Liver (tissue), 9 donors: ENCODE results near the gene CD200R1L. TPM values are rescaled to one million over a fixed set of nuclear protein-coding genes. Genes with fewer than 3 reads are reported as not detected.

ENCODE experiments used
- DNase-seq: peaks from one replicate; pipeline ENCODE4 v3.0.0-alpha.2; 2017; ENCODE audit warnings: low spot score
- H3K27ac ChIP-seq, 2 donors: one replicate each; pipeline ENCODE4 v1.7.0; 2013; ENCODE audit warnings: inconsistent platforms in 2 of 2, low read length in 2 of 2, control low read depth in 1 of 2, low read depth in 1 of 2, mild to moderate bottlenecking in 1 of 2
- H3K27me3 ChIP-seq, 4 donors: one replicate each; pipeline versions ENCODE4 v1.6.1 to v1.7.0; 2013; ENCODE audit warnings: low read length in 3 of 4, inconsistent platforms in 1 of 4, mild to moderate bottlenecking in 1 of 4, moderate library complexity in 1 of 4; ENCODE audit not compliant: control insufficient read depth in 4 of 4, insufficient read depth in 4 of 4
- H3K36me3 ChIP-seq, 4 donors: one replicate each; pipeline versions ENCODE4 v1.6.1 to v1.7.0; 2013; ENCODE audit warnings: low read length in 3 of 4, mild to moderate bottlenecking in 3 of 4, low read depth in 1 of 4, moderate library complexity in 1 of 4; ENCODE audit not compliant: control insufficient read depth in 4 of 4, insufficient read depth in 3 of 4
- H3K4me1 ChIP-seq, 4 donors: one replicate each; pipeline versions ENCODE4 v1.6.1 to v1.7.0; 2013; ENCODE audit warnings: low read length in 3 of 4, mild to moderate bottlenecking in 3 of 4, moderate library complexity in 1 of 4; ENCODE audit not compliant: control insufficient read depth in 4 of 4, insufficient read depth in 4 of 4
- H3K4me3 ChIP-seq, 3 donors: one replicate each; pipeline versions ENCODE4 v1.6.1 to v1.7.0; 2013; ENCODE audit warnings: low read length in 3 of 3, control low read depth in 1 of 3, low read depth in 1 of 3, mild to moderate bottlenecking in 1 of 3
- H3K9ac ChIP-seq, 2 donors: one replicate each; pipeline ENCODE4 v1.7.0; 2013; ENCODE audit warnings: low read length in 2 of 2, mild to moderate bottlenecking in 2 of 2, moderate library complexity in 2 of 2, control low read depth in 1 of 2, low read depth in 1 of 2
- H3K9me3 ChIP-seq, 4 donors: one replicate each; pipeline versions ENCODE4 v1.6.1 to v1.7.0; 2013; ENCODE audit warnings: low read length in 3 of 4; ENCODE audit not compliant: control insufficient read depth in 4 of 4
- FOXA2 ChIP-seq: IDR thresholded peaks from 2 replicates; pipeline ENCODE4 v1.6.1; 2016; ENCODE audit warnings: antibody characterized with exemption
- HNF4A ChIP-seq, 2 donors: conservative IDR thresholded peaks; 2 replicates each; pipeline ENCODE4 v1.6.1; 2016; ENCODE audit warnings: antibody characterized with exemption in 2 of 2, mild to moderate bottlenecking in 2 of 2
- HNF4G ChIP-seq: IDR thresholded peaks from 2 replicates; pipeline ENCODE4 v1.6.1; 2016; ENCODE audit warnings: antibody characterized with exemption
- MAX ChIP-seq: IDR thresholded peaks from 2 replicates; pipeline ENCODE4 v1.6.1; 2016; ENCODE audit warnings: antibody characterized with exemption
- NR2F2 ChIP-seq: IDR thresholded peaks from 2 replicates; pipeline ENCODE4 v1.6.1; 2016; ENCODE audit warnings: antibody characterized with exemption
- REST ChIP-seq: IDR thresholded peaks from 2 replicates; pipeline ENCODE4 v1.6.1; 2016; ENCODE audit warnings: antibody characterized with exemption, mild to moderate bottlenecking
- RXRA ChIP-seq, 2 donors: IDR thresholded peaks; 2 replicates each; pipeline ENCODE4 v1.6.1; 2017 to 2018; ENCODE audit warnings: antibody characterized with exemption in 2 of 2, mild to moderate bottlenecking in 1 of 2
- TAF1 ChIP-seq: conservative IDR thresholded peaks from 2 replicates; pipeline ENCODE4 v1.6.1; 2016; ENCODE audit warnings: antibody characterized with exemption, mild to moderate bottlenecking
- WGBS: extraction: QIAGEN DNeasy Blood & Tissue Kit; methylation state at CpG from one replicate; pipeline ENCODE4 v1.1.7; 2013; 5-methylcytosine and 5-hydroxymethylcytosine counted together
- polyA plus RNA-seq, 2 donors: library from polyadenylated mRNA; stranded (reverse) in 1 of 2; unstranded in 1 of 2; fragments of 200-250 nt in 1 of 2; fragments of >200 nt in 1 of 2; fragmentation: Nextera tagmentation in 1 of 2; extraction: Ambion mirVana in 1 of 2; gene quantifications; one replicate each; pipeline versions ENCODE4 v1.2.1 to v1.2.3, GENCODE V29; 2013 to 2015
- total RNA-seq, 2 donors: library from RNA; depleted of rRNA; stranded (reverse); fragments of >200 nt; gene quantifications; one replicate each; pipeline ENCODE4 v1.2.3, GENCODE V29; 2014
- donor health status: healthy.
- donor health status: healthy.
- donor health status: healthy.
- donor health status: healthy.
- donor health status: healthy.

CD200R1L gene
- total and polyA plus RNA-seq, 4 donors, result not detected

GRCh38 chr3:112829046-112829445 lies 17.6 kb downstream of the CD200R1L start (continued):
- no peak for TF ChIP-seq REST
- no peak for TF ChIP-seq FOXA2
- TF ChIP-seq RXRA (IDR thresholded peaks at IDR 0.05), result no peak

DNA sequence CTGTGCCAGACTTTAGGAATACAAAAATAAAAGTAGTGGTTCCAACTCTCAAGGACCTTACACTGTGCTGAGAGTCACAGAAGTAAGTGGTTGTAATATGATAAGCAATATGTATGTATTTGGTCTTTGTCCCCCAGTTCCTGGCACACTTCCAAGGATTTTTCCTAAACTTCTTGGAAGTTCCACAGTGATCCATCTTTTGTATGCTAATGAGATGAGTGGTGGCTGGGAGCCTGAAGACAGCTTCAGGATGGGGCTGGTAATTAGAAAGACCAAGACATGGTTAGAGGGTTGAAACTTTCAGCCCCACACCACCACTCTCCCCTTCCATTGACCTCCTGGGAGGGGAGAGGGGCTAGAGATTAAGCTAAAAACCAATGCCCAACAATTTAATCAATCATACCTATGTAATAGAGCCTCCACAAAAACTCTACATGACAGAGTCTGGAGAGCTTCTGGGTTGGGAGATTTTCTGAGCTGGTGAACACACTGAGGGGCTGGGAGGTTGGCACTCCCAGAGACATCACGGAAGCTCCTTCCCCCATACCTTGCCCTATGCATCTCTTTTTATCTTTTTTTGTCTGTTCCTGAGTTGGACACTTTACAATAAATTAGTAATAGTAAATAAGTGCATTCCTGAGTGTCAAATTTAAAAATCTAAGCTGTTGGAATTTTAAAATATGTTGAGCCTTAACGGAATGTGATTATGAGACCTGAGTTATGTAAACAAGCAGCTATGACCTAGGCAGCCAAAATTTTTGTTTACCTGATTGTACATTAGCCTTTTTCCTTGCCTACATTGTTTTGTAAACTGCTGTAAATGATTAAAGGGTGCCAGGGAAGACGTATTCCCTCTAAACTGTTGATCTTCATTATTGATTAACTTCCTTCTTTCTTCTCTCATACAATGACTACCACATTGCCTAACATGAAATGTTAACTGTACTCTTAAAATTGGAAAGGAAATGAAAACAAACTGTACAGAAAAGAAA lies 24.3 kb downstream of the CD200R1L start:
- 38% methylated on average over 3 of the region's 3 CpGs for WGBS
- H3K4me3 ChIP-seq, result no peak overlapping the region
- DNase-seq, result no peak

More for the DNA sequence above, 24.3 kb downstream of the CD200R1L start:
- Histone ChIP-seq H3K9ac (no peak overlapping the region), H3K9me3 (no peaks in the 10 kb centered on the region), H3K27ac (no peak overlapping the region), H3K4me1 (peaks cover 0 to 3% (median under 1%) of the 10 kb centered on the region in 4 donors), H3K36me3 (no peaks in the 10 kb centered on the region), H3K27me3 (no peaks in the 10 kb centered on the region)
- no peak for TF ChIP-seq MAX
- no peak for TF ChIP-seq NR2F2
- TF ChIP-seq HNF4G, result no peak
- no peak for TF ChIP-seq HNF4A (conservative IDR thresholded peaks at IDR 0.05)
- TF ChIP-seq TAF1, result no peak
- no peak for TF ChIP-seq REST
